ENCODE measurements around the gene FAAH2.

DNA sequence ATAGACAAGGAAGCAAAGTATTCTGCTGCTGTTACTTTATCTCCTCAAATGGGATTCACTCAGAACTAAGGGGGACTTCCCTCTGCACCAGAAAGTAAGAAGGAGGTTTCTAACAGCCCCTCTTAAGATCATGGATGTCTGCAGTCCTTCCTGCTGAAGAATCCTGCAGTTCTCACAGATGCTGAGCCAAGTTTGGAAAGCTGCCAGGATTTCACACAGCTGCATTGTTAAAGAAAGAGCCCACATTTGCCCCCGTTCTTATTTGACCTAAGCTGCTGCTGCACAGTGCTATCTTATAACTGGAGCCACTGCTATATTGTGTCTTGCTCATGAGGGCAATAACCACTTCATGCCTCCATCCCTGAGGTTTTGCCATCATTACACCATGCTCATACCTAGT is 81.1 kb downstream of the FAAH2 start:
- no peak for TF ChIP-seq EZH2 (IDR thresholded peaks at IDR 0.05; ENCODE audit: borderline replicate concordance, low read depth, low read length, severe bottlenecking)
- TF ChIP-seq, protein P1, sequence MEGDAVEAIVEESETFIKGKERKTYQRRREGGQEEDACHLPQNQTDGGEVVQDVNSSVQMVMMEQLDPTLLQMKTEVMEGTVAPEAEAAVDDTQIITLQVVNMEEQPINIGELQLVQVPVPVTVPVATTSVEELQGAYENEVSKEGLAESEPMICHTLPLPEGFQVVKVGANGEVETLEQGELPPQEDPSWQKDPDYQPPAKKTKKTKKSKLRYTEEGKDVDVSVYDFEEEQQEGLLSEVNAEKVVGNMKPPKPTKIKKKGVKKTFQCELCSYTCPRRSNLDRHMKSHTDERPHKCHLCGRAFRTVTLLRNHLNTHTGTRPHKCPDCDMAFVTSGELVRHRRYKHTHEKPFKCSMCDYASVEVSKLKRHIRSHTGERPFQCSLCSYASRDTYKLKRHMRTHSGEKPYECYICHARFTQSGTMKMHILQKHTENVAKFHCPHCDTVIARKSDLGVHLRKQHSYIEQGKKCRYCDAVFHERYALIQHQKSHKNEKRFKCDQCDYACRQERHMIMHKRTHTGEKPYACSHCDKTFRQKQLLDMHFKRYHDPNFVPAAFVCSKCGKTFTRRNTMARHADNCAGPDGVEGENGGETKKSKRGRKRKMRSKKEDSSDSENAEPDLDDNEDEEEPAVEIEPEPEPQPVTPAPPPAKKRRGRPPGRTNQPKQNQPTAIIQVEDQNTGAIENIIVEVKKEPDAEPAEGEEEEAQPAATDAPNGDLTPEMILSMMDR (IDR thresholded peaks at IDR 0.05; ENCODE audit: borderline replicate concordance, extremely low read depth, low read length, poor library complexity, severe bottlenecking): no peak

Measured in DND-41 (cell line).